Nephron (organoid): ENCODE data around the gene C11orf71.

Experiments
- H3K27ac Mint-ChIP-seq, 3 experiments: 2 replicates each; pipeline ENCODE4 v1.8.0; 2020; ENCODE audit warnings: mixed read lengths in 3 of 3, mild to moderate bottlenecking in 2 of 3, moderate library complexity in 1 of 3
- H3K27me3 Mint-ChIP-seq: 2 replicates; pipeline ENCODE4 v1.8.0; 2021; ENCODE audit warnings: low read depth, mild to moderate bottlenecking, moderate library complexity, mixed read lengths
- H3K36me3 Mint-ChIP-seq: 2 replicates; pipeline ENCODE4 v1.8.0; 2020; ENCODE audit warnings: low read depth, mixed read lengths
- H3K4me1 Mint-ChIP-seq: 2 replicates; pipeline ENCODE4 v1.8.0; 2020; ENCODE audit warnings: mixed read lengths
- H3K4me3 Mint-ChIP-seq, 3 experiments: 2 replicates each; pipeline ENCODE4 v1.8.0; 2020; ENCODE audit warnings: mild to moderate bottlenecking in 3 of 3, mixed read lengths in 3 of 3, moderate library complexity in 2 of 3
- H3K9me3 Mint-ChIP-seq: 2 replicates; pipeline ENCODE4 v1.8.0; 2020; ENCODE audit warnings: mixed read lengths
- CTCF ChIP-seq, 3 experiments: fragments of 200-600 bp; sonication (generic); IDR thresholded peaks; one replicate each; pipeline ENCODE4 v1.5.0; 2021; ENCODE audit warnings: antibody characterized with exemption in 3 of 3; ENCODE audit not compliant: unreplicated experiment in 3 of 3

The C11orf71 gene

GRCh38 chr11:114359342-114359741 is 41.0 kb downstream of the C11orf71 start:
- no peak for TF ChIP-seq CTCF (IDR thresholded peaks at IDR 0.05; ENCODE audit: unreplicated experiment in 3 of 3)
- H3K4me3 Mint-ChIP-seq: no peak overlapping the region
- peaks cover 8% of the 10 kb centered on the region for H3K27me3 Mint-ChIP-seq
- no peak overlapping the region for H3K27ac Mint-ChIP-seq
- peaks cover 4% of the 10 kb centered on the region for H3K9me3 Mint-ChIP-seq
- no peaks in the 10 kb centered on the region for H3K36me3 Mint-ChIP-seq
- peaks cover 5% of the 10 kb centered on the region for H3K4me1 Mint-ChIP-seq

DNA sequence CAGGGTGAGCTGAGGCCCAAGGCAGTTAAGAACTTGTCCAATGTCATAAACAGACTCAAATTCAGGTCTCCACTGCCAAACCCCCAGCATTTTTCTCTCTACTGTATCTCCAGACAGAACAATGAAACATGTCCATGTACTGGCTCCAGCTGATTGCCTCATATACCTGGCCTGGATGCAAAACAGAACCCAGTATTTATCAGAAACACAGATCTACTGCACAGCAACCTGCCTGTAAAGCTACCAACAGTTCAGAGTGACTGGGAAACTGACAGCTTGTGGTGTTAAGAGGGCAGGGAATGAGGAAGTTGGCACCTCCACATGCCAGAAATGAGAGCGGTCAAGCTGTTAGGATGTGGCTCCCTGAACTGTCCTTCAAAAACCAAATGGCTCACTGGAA is 41.6 kb downstream of the C11orf71 start:
- H3K4me1 Mint-ChIP-seq: peaks cover 10% of the 10 kb centered on the region
- H3K9me3 Mint-ChIP-seq: peaks cover 4% of the 10 kb centered on the region
- no peaks in the 10 kb centered on the region for H3K36me3 Mint-ChIP-seq
- no peak overlapping the region for H3K27ac Mint-ChIP-seq
- TF ChIP-seq CTCF (IDR thresholded peaks at IDR 0.05; ENCODE audit: unreplicated experiment in 3 of 3): no peak
- H3K27me3 Mint-ChIP-seq: peaks cover 8% of the 10 kb centered on the region
- H3K4me3 Mint-ChIP-seq: no peak overlapping the region

DNA sequence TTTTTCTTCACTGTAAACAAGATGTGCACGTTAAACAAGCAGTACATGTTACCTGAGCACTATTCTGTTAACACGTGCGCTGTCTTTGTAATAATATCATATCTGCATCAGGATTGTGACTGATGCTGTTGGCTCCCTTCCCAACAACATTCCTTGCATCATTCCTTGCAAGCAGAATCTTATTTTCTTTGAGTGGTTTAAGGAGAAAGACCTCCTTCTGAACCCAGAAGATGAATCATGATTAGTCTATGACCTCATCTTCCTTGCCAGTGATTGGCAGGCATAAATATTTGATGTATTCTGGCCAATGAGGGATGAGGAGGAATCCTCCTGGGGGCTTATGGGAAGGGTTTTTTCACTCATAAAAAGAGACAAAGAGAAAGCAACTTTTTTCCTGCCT is 46.2 kb downstream of the C11orf71 start:
- no peak for TF ChIP-seq CTCF (IDR thresholded peaks at IDR 0.05; ENCODE audit: unreplicated experiment in 3 of 3)
- Mint-ChIP-seq H3K27me3 (no peaks in the 10 kb centered on the region), H3K27ac (peak overlapping the region in 1 of 3 experiments; percentile 24), H3K4me3 (no peak overlapping the region), H3K36me3 (no peaks in the 10 kb centered on the region), H3K4me1 (peaks cover 14% of the 10 kb centered on the region), H3K9me3 (no peaks in the 10 kb centered on the region)

GRCh38 chr11:114353443-114353842 is 46.9 kb downstream of the C11orf71 start:
- Mint-ChIP-seq H3K36me3 (no peaks in the 10 kb centered on the region), H3K4me1 (peaks cover 14% of the 10 kb centered on the region), H3K9me3 (no peaks in the 10 kb centered on the region), H3K27ac (no peak overlapping the region), H3K27me3 (no peaks in the 10 kb centered on the region), H3K4me3 (no peak overlapping the region)
- no peak for TF ChIP-seq CTCF (IDR thresholded peaks at IDR 0.05; ENCODE audit: unreplicated experiment in 3 of 3)

- no peaks in the 10 kb centered on the region for H3K9me3 Mint-ChIP-seq
Measured at GRCh38 chr11:114350022-114350421, 50.3 kb downstream of the C11orf71 start.

More at GRCh38 chr11:114350022-114350421, 50.3 kb downstream of the C11orf71 start:
- H3K27ac Mint-ChIP-seq: no peak overlapping the region
- H3K4me1 Mint-ChIP-seq: peaks cover 9% of the 10 kb centered on the region
- no peaks in the 10 kb centered on the region for H3K27me3 Mint-ChIP-seq
- H3K36me3 Mint-ChIP-seq: no peaks in the 10 kb centered on the region
- no peak overlapping the region for H3K4me3 Mint-ChIP-seq
- TF ChIP-seq CTCF (IDR thresholded peaks at IDR 0.05; ENCODE audit: unreplicated experiment in 3 of 3): no peak
